GM18909 (cell line): Measurements from ENCODE around the gene ARHGEF10L.
"Not testable (repeated sequence)": the region's sequence is repeated elsewhere in the genome, so short reads cannot be mapped to it uniquely, and the experiment has no call there.

Source experiments
- ATAC-seq: cut with Tn5 transposase; IDR thresholded peaks from one replicate; pipeline ENCODE4 v1.9.1; 2021; ENCODE audit warnings: mild to moderate bottlenecking; ENCODE audit not compliant: unreplicated experiment, poor library complexity

The ARHGEF10L gene

DNA sequence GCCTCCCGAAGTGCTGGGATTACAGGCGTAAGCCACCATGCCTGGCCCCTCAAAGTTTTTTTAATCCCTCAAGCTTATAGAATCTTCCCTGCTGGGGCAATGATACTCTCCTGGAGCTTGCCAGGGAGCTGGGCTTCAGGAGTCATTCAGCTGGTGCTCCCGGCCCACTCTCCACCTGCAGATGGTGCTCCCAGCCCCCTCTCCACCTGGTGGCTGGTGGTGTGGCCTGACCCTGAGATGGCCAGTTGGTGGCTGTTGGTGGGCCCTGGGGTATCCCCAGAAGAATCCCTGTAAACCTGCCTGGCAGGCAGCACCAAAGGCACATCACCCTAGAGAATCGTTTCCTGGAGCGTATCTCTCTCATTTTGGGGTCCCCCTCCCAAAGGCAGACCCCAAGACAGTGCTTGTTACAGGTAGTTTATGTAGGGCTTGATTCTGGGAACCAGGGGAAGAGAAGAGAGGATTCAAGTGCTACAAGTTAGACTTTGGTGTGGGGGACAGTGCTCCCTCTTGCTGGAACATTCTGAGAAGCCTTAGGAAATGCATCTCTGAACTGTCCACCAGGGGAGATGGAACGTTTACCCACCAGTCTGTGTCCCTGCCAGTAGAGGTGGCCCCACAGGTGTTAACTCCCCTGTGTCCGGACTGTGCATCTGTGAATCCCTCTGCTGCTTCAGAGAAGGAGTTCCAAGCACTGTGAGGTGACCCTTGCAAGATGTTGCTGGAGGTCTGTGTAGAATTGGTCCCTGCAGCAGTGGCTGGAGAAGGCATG, 186.5 kb downstream of the ARHGEF10L start:
- no peak for ATAC-seq

DNA sequence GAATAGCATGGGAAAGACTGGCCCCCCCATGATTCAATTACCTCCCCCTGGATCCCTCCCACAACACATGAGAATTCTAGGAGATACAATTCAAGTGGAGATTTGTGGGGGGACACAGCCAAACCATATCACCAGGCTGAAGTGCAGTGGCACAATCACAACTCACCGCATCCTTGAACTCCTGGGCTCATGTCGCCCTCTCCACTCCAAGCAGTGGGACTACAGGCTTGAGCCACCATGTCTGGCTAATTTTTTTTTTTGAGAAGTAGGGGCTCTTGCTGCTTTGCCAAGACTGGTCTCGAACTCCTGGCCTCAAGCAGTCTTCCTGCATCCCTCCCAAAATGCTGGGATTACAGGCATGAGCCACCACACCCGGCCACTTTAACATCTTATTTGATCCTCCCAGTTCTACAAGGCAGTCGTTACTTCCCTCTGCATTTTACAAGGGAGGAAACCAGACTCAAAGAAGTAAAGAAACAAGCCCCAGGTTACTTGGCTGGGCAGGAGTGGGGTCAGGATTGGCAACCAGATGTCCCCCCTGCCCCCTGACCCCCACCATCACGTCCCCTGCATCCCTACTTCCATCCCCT, 188.7 kb downstream of the ARHGEF10L start:
- ATAC-seq: no peak

DNA sequence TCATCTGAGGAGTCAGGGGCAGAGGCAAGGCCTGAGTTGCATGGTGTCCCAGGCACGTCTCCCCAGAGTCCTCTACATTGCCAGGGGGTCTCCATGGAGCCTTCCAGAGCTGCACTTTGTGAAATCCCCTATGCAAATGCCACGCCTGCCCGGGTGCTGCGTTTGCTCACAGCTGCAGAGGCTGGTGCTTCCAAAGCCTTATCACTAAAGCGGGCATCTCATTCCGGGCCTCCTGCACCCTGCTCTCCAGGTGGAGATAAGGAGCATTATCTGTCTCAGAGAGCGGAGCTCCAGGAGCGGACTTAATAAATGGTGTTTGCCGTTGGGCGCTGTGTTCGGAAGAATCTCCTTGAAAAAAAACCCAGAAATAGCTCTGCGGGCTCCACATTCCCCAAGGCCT, 189.8 kb downstream of the ARHGEF10L start:
- ATAC-seq: no peak

DNA sequence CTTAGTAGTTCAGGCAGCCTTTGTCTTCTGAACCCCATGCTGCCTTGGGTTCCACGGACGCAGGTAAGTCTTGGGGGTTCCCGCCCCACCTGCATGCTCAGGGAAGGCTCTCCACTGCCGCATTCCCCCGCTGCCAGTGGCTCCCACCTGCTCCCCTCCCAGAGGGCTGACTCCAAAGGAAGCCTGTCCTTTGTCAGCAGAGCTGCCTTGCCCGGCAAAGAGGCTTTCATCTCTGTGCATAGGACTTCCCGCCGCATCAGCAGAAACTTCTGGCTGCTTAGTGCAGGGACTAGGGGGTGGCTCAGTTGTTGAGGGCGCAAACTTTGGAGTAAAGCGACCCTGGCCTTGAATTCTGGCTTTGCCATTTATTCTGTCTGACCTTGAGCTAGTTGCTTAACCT, 190.4 kb downstream of the ARHGEF10L start:
- ATAC-seq: no peak

DNA sequence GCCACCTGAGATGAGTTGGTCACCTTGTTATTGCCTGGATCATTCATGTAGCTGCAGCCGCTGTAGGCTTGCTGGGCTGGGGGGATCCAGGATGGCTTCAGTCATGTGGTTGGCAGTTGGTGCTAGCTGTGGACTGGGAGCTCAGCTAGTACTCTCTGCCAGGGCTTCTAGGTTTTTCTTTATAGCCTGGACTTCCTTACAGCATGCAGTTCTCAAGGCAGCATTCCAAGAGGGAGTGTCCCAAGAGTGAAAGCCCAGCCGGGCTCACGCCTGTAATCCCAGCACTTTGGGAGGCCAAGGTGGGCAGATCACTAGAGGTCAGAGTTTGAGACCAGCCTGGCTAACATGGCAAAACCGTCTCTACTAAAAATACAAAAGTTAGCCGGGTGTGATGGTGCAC, 192.0 kb downstream of the ARHGEF10L start:
- ATAC-seq: no peak

DNA sequence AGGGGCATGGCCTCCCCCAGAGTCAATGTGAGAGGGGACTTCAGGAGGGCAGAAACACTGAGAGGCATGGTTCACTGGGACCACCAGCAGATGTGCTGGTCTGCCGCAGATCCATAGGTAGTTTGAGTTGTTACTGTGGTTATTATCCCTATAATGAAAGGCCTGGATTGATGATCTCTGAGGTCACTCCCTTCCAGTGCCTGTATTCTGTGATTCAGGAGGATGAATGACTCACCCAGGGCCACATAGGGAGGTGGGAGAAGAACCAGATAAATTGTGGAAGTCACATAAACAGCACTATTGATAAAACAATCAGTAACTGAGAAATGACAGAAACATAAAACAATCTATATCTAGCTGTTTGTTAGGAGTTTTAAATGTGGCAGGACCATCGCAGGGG, 193.0 kb downstream of the ARHGEF10L start:
- ATAC-seq: no peak

DNA sequence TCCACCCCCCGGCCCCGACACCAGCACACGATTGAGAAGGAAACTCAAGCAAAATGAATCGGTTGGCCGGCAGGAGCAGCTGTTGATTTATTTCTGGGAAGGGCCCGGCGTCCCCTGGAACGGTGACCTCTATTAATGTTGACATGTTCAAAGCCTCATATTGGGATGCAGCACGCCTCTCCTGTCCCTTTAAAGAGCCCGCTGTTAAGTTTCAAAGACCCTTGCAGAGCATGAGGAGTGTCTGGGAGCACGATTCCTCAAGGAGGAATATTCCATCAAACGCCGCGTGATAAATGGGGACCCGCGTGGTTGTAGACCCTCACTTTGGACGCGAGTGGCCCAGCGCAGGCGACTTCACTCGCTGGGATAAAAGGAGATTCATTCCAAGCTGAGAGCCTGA, 194.2 kb downstream of the ARHGEF10L start:
- no peak for ATAC-seq

DNA sequence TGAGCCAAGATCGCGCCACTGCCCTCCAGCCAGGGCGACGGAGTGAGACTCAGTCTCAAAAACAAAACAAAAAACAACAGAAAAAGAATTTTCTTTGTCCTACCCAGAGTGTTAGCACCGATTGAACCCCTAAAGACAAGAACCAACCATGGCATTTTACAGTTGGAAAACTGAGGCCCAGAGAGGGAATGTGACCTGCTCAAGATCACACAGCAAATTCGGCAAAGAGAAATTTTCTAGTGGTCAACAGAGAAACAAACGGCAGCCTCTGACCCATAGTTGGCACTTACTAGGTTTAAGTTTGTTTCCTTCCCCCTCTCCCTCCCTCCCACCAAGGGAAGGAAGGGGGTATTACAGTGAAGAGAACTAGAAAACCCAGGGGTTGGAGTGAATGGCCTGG, 195.1 kb downstream of the ARHGEF10L start:
- ATAC-seq: no peak

DNA sequence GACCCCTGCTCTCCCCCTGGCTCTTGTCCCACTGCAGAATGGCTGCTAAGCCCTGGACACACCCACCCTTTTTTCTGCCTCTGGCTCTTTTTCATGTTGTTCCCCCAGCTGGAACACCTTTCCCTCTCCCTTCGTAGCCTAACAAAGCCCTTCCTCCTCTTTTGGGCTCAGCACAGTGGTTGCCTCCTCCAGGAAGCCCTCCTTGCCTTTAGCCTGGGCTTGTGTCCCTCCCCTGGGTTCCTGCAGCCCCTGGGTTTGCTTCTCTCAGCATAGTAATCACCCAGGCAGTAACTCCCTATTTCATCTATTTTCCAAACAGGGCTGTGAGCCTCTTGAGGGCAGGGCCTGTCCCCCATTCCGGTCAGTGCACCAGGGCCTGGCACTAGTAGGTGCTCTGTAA, 195.8 kb downstream of the ARHGEF10L start:
- ATAC-seq: no peak

DNA sequence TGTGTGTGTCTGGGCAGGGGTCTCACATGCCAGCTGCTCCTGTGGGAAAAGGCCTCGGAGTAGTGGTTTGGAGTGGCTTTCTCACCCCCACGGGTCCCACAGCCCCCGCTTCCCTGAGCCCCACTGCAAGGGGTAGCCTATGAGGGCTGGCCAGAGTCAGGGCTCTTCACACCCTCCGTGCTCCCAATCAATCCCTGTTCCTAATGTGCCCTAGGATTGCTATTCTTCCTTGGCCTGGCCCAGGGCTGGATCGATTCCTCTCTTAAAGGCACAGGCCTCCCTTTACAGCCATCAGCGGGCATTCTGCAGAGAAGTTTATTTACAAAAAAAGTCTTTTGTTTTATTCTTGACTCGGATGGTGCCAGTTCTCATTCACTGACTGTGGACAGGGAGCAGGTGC, 196.3 kb downstream of the ARHGEF10L start:
- no peak for ATAC-seq

DNA sequence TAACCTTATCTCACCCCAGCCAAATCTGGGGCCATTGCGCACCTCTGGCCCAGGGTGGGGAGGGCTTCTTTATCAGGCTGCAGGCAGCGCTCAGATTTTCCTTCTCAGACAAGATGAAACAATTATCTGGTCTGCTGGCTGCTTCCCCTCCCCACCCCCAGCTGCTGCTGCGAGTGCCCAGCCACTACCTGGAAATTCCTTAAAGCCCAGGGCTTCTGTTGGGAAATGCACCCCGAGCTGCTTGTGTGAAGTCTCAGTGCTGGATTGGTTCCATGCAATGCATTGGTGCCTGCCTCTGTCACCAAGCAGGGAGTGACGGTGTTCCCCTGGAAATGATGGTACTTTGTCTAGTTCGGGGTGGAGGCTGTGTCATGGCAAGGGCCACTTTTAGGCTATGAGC, 197.1 kb downstream of the ARHGEF10L start:
- no peak for ATAC-seq

DNA sequence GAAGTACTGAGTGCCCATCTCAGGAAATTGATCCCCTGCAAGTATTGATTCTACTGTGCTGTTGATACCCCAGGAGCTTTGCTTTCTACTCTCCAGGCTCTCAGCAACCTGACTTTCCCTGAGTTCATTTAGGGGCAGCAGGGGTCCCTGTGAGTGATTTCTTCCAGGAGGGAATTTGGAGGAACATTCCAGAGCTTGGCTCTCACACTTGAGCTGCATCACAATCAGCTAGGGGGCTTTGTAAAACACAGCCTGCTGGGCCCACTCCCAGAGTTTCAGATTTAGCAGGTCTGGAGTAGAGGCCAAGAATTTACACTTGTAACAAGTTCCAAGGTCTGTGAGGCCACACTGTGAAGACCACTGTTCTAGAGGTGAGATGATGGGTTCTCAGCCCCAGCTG, 199.6 kb downstream of the ARHGEF10L start:
- ATAC-seq: no peak

DNA sequence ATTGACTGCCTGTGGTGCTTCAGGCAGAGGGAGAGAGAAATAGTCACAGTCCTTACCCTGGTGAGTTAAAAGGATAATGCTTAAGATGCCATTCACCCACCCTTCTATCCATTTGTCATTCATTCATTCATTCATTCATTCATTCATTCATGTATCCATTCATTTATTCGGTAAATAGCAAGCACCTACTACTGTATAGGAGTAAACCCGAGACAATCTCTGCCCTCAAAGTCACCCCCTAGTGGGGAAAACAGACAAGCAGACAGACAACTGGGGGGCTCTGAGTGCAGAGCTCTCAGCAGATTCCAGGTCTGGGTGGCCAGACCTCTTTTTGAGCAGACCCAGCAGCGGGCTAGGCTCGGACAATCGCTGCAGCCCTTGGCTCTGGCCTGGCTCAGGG, 201.6 kb downstream of the ARHGEF10L start:
- no peak for ATAC-seq

DNA sequence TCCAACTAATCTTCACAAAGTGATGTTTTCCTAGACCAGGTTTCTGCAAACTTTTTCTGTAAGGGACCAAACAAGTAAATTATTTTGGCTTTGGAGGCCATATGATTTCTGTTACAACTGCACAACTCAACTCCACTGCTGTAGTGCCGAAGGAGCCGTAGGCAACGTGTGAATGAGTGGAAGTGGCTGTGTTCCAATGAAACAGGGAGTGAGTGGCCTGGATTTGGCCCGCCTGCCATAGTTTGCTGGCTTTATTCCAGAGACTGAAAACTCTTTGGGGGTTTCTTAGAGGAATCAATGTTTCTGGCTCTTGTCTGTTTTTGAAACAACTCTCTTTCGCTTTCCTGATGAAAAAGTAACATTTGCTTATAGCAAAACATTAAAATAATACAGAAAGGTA, 203.1 kb downstream of the ARHGEF10L start:
- ATAC-seq: no peak

DNA sequence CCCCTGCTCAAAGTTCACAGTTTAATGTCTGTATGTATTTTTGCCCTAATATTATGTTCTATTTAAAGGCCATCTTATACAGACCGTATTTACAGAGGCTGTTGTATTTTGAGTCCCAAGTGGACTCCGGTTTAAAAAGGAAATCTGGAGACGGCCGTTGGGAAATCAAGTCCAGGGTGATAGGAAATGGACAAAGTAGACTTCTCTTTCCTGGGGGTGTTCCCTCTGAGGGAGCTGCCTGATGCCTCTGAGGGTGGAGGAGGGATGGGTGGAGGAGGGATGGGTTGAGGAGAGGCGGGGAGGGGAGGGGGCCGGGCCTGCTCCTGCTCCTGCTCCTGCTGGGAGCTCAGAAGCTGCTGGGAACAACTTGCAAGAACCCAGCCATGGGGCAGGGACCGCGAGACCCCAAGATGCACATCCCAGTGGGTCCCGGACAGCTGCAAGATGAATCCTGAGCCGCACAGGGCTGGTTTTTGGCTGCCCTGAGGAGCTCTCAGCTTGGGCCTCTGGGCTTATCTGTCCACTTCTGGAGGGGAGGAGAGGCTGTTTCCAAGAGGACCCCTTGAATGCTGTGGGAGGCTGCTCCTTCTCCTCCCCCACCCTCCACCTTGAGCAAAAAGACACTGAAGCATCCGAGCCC, 203.6 kb downstream of the ARHGEF10L start:
- no peak for ATAC-seq

DNA sequence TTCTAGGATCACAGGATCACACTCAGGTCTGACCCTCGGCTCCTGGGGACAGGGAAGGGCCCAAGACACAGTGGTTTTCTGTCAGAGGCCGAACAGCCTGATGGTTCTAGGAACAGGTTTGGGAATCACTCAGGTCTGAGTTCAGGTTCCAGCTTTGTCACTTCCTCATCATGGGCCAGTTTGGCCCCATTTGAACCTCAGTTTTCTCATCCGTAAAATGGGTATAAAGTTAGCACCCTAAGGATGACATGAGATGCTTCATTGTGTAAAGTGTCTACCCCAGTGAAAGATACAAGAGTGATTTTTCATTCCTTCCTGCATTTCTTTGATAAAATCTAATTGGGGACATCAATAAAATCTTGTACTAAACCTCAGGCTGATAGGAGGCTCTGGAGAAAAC, 204.4 kb downstream of the ARHGEF10L start:
- ATAC-seq: no peak

DNA sequence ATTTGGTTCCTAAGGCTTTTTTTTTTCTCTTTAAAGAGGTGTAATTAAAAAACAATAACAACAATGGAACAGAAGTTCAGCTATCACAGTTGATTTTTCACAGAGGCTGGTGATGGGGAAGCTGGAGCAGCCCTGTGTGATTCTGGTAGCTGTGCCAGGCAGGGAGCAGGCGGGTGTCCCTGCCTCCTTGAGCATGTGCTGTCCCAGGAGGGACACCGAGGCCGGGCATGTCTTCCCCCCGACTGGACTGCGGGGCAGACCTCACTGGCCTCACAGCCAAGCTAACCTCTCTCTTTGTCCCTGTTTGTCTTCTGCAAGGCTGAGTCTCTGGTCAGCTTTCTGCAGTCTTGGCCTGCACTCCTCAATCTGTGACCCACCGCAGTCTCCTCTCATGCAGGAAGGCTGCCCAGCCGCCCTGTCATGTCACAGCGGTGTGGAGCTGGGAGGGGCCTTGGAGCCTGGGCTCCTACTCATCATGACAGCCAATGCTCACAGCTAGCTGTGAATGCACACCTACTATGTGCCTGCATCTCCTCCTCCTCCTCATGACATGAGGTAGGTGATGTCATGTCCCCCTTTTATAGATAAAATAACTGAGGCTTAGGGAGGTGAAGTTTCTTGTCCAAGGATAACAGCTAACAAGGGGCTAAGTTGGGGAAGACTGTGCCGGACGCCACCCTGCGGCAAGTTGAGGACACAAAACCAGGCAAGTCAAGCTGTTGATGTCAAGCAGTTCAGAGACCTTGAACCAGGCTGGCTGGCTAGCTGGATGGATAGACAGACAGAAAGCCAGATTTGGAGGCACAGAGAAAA, 205.4 kb downstream of the ARHGEF10L start:
- ATAC-seq: no peak

DNA sequence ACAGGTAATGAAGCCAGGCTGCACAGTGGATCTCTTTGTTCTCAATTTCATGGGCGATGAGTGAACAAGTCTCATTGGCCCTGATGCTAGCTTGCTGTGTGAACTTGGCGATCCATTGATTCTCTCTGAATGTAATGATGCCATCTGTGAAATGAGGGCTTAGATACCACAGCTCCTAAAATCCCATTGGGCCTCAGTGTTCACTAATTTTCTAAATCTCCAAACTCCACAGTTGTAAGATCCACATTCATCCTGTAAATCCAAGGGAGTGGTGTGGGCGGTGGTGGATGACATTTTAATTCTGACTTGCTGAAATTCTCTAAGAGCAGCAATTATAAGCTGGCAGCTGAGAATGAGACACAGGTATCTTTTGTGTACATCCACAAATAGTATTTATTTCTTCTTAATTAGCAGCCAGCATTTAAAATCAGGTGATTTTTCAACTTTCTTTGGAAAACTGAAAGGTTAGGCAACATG, 206.0 kb downstream of the ARHGEF10L start:
- no peak for ATAC-seq

DNA sequence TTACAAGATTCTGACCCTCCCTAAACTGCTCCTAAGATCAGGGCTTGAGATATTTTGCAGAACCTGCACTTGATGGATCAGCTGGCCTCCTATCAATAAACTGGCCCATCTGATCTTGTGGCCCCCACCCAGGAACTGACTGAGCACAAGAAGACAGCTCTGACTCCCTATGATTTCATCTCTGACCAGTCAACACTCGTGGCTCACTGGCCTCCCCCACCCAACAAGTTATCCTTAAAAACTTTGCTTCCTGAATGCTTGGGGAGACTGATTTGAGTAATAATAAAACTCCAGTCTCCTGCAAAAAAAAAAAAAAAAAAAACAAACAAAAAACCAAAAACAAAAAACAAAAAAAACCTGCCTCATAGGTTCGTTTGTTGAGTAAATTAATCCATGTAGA, 206.8 kb downstream of the ARHGEF10L start:
- not testable (repeated sequence) for ATAC-seq

DNA sequence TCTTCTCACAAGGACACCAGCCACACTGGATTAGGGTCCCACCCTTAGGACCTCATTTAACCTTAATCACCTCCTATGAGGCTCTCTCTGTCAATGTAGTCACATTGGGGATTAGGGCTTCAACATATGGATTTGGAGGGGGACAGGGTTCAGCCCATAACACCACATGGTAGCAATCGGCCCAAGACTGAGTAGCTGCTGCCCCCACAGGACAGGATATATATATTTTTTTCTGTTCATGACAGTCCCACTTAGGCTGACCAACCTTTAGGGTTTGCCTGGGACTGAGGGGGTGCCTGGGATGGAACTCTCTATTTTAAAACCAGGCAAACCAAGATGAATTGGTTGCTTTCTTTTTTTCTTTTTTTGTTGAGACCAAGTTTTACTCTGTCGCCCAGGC, 207.4 kb downstream of the ARHGEF10L start:
- no peak for ATAC-seq
